ENCODE data around the gene RNF212. TPM values are rescaled to one million over a fixed set of nuclear protein-coding genes. Genes with fewer than 3 reads are reported as not detected.

Gene RNF212
- total RNA-seq, 2 experiments from 2014 or later = 3.2 to 3.5 TPM

DNA sequence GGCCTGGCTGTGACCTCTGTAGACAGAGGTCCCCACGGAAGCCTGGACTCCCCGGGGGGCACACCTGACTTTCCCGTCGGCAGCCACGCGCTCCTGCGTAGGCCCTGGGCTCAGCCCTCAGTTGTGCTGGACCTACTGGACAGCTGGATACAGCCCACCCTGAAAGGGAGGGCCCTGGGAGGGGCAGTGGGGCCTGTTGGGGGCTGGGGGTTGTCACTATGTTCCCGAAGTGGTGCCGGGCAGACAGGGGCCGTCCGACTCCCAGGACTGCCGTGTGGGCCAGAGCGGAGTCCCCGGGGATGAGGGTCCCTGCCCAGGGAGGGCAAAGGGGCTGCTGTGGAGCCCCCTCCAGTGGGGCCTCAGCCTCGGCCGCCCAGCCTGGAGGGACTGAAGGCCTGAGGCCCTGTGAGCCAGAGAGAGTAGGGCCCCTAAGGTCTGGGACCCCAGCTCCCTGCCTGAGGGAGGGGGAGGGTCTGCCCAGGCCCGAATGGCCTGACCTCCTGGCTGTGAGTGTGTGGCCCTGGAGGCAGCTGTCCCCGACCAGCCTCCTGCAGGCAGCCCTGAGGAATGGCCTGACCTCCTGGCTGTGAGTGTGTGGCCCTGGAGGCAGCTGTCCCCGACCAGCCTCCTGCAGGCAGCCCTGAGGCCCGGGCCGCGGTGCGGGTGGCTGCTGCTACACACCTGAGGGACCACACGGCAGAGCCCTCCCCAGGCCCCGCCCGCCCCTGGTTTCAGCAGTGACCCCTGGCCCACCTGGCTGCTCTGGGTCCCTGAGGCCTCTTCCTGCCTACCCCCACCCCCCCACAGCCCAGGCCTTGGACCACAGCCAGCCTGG is 76.2 kb downstream of the RNF212 start:
- H3K4me1 Mint-ChIP-seq = no peaks in the 10 kb centered on the region
- ChIA-PET CTCF (interaction anchor here (1.9 kb wide), 1 partner anchor 19 kb away, joined by 4 read pairs; no protein-coding TSS in a partner anchor), POLR2A (interaction anchor here (0.5 to 0.6 kb wide), 2 partner anchors 186 to 270 kb away, joined by 3 read pairs; no protein-coding TSS in a partner anchor)
- no peak for DNase-seq
- no peaks in the 10 kb centered on the region for H3K9me3 Mint-ChIP-seq
- no peaks in the 10 kb centered on the region for H3K36me3 Mint-ChIP-seq (ENCODE audit: low read depth)
- H3K27me3 Mint-ChIP-seq = no peaks in the 10 kb centered on the region
- H3K4me3 Mint-ChIP-seq = no peak overlapping the region
- H3K27ac Mint-ChIP-seq = no peak overlapping the region

DNA sequence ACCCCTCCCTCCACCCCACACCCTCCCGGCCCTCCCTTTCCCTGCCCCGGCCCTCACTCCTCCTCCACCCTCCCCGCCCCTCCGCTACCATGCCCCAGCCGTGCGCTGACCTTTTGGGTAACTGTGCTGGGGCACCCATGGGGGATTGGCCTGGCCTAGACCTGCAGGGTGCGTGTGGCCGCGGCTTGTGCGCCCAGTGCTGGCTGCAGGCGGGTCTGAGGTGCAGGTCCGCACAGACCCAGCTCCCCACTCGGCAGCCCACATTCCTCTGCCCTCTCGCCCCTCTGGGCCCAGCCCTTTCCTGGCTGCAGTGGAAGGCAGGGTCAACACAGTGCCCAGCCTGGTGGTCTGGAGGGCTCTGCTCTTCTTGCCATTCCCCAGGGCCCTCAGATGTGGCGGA is 77.3 kb downstream of the RNF212 start:
- Mint-ChIP-seq H3K4me1 (no peaks in the 10 kb centered on the region), H3K36me3 (ENCODE audit: low read depth) (no peaks in the 10 kb centered on the region), H3K27me3 (no peaks in the 10 kb centered on the region), H3K27ac (no peak overlapping the region), H3K4me3 (no peak overlapping the region), H3K9me3 (no peaks in the 10 kb centered on the region)
- POLR2A ChIA-PET = interaction anchor here (0.6 kb wide), 1 partner anchor 185 kb away, joined by 3 read pairs; no protein-coding TSS in a partner anchor
- no peak for DNase-seq
- CTCF ChIA-PET = no interaction called here

DNA sequence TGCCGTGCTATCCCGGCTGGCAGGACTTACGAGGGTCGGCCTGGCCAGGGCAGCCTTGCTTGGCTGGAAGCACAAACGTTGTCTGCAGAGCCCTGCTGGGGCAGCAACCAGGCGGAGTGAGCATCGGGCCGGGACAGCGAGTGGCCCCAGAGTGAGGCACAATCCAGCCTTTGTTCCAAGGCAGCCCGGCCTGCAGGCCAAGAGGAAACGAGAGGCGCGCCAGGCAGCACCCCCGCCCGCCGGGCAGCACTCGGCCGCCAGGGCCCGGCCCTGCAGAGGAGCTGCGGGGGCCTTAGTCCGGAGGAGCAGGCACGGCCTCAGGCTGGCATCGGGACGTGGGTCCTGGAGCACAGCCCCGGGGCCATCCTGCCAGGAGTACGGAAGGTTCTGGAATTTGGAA is 77.9 kb downstream of the RNF212 start:
- ChIA-PET CTCF (interaction anchor here (0.6 kb wide), 1 partner anchor 278 kb away, joined by 3 read pairs; no protein-coding TSS in a partner anchor), POLR2A (no interaction called here)
- Mint-ChIP-seq H3K36me3 (ENCODE audit: low read depth) (no peaks in the 10 kb centered on the region), H3K27ac (no peak overlapping the region), H3K4me3 (no peak overlapping the region), H3K27me3 (no peaks in the 10 kb centered on the region), H3K9me3 (no peaks in the 10 kb centered on the region), H3K4me1 (no peaks in the 10 kb centered on the region)
- DNase-seq = no peak

DNA sequence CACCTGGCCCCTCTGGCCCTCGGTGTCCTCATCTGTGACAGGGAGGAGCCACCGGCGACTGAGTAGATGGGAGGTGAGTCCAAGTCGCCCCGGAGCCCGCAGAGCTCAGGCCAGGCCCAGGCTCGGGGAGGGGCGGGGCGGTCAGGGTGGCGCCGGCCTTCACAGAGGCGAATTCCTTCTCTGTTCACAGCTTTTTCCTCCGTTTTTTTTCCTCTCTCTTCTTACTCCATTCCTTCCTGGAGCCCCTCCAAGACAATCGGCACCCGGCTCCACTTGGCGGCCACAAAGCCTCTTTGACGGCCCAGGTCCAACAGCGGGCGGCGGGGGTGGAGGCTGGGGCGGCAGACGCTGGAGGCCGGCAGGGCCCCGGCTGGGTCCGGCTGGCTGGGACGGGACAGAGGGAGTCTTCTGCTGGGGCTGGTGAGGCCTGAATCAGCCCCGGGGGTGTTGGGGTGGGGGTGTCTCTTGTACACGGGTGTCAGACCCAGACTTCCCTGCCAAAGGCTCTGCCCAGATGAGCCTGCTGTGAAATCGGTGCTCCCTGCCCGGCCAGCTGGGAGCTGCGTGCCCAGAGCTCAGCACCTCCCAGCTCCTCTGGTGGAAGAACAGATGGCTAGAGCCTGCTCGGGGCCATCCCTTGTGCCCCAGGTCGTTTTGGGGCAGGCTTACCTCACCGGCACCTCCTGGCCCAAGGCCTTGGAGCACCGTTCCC is 79.4 kb downstream of the RNF212 start:
- Mint-ChIP-seq H3K36me3 (ENCODE audit: low read depth) (no peaks in the 10 kb centered on the region), H3K4me1 (no peaks in the 10 kb centered on the region), H3K4me3 (no peak overlapping the region), H3K27ac (no peak overlapping the region), H3K9me3 (no peaks in the 10 kb centered on the region), H3K27me3 (no peaks in the 10 kb centered on the region)
- no peak for DNase-seq
- POLR2A ChIA-PET = no interaction called here
- CTCF ChIA-PET = no interaction called here

DNA sequence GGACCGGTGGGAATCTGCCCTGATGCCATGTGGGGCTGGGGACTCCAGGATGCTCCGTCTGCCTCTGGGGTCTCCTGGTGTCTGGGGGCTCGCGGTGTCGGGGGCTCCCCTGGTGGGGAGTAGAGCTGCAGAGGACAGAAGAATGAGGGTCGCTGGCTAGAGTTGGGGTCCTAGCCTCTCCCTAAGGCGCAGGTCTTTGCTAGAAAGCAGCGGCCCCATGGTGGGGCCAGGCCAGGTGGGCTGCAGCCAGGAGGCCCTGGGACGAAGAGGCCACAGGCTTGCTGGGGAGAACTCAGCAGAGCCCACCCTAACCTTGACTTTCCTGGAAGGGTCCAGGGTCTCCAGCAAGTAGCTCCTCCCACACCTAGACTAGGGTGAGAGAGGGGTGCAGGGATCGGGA is 80.5 kb downstream of the RNF212 start:
- no peaks in the 10 kb centered on the region for H3K27me3 Mint-ChIP-seq
- no peak overlapping the region for H3K4me3 Mint-ChIP-seq
- H3K36me3 Mint-ChIP-seq (ENCODE audit: low read depth) = no peaks in the 10 kb centered on the region
- POLR2A ChIA-PET = no interaction called here
- no peak overlapping the region for H3K27ac Mint-ChIP-seq
- no peaks in the 10 kb centered on the region for H3K9me3 Mint-ChIP-seq
- DNase-seq = no peak
- no peaks in the 10 kb centered on the region for H3K4me1 Mint-ChIP-seq
- CTCF ChIA-PET = no interaction called here

DNA sequence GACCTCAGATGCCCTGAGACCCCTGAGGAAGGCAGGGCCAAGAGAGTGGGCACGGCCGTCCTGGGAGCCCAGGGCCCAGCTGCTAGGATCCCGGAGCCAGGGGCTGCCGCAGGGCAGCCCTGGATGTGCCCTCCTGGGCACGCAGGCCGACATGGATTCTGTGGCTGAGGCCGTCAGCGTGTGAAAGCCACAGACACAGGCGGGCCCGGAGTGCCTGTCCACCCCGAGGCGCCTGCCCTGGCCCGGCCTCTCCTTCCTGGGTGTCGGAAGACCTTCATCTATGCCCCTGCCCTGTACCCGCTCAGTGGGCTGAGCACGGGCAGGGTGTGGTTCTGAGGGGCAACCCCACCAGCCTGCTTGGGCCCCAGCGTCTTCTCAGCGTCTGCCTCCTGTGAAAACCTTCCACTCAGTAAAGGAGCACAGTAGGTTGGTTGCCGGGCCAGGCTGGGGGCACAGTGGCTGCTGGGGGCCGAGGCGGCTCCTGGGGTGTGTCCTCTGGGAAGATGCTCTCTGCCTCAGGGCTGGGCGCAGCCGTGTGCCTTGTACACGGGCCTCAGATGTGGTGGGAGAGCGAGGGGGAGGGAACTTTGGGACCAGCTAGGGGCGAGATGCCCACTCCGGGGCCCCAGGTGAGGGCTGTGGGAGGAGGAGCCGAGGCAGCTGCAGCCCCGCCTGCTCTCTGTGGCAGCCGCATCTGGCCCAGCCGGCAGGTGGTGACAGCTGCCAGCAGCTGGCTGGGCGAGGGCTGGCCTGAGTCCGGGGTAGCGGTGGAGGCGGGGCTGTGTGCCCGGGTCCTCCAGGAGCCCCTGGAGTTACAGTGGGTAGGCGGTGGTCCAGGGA is 81.2 kb downstream of the RNF212 start:
- H3K4me3 Mint-ChIP-seq = no peak overlapping the region
- no peaks in the 10 kb centered on the region for H3K9me3 Mint-ChIP-seq

DNA sequence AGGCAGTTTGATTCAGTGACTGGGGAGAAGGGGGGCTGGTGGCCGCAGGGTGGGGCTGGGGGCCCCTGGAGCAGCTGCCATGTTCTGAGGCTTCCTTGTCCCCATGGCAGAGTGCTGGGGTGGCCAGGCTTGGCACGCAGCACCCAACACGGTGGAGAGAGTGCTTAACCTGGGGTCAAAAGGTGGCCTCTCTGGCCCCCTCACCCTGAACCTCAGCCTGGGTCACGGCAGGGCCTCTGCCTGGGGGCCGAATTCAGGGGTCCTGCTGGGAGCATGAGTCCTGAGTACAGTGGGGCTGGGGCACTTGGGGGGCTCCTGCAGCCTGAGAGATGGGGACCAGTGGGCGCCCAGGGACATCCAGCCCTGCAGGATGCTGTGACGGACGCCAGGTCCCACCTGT is 82.0 kb downstream of the RNF212 start:
- H3K27me3 Mint-ChIP-seq = no peaks in the 10 kb centered on the region
- no peaks in the 10 kb centered on the region for H3K9me3 Mint-ChIP-seq
- peaks cover under 1% of the 10 kb centered on the region for H3K4me1 Mint-ChIP-seq
- no peak overlapping the region for H3K4me3 Mint-ChIP-seq
- POLR2A ChIA-PET = no interaction called here
- no peak for DNase-seq
- no peaks in the 10 kb centered on the region for H3K36me3 Mint-ChIP-seq (ENCODE audit: low read depth)
- CTCF ChIA-PET = no interaction called here
- no peak overlapping the region for H3K27ac Mint-ChIP-seq

More for the DNA sequence above, 81.2 kb downstream of the RNF212 start:
- H3K27ac Mint-ChIP-seq = no peak overlapping the region
- no peaks in the 10 kb centered on the region for H3K36me3 Mint-ChIP-seq (ENCODE audit: low read depth)
- POLR2A ChIA-PET = no interaction called here
- no peak for DNase-seq
- no peaks in the 10 kb centered on the region for H3K27me3 Mint-ChIP-seq
- CTCF ChIA-PET = no interaction called here
- no peaks in the 10 kb centered on the region for H3K4me1 Mint-ChIP-seq

DNA sequence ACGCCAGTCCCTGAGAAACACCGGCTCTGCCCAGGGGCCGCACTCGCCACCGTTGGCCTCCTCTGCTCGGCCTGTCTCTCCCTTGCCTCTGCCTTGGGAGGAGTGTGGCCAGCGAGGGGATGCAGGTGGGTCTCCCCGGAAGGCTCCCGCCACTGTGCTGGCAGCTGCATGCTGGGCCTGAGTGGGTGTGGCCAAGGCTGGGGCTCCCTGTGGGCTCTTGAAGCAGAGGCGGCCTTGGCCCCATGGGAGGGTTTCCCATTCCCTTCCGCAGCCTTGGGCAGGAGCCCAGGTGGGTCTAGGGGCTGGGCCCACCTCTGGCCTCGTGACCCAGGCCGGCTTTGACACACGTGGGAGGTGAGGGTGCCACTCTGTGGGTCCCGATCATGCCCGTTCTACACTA is 82.8 kb downstream of the RNF212 start:
- no peak overlapping the region for H3K27ac Mint-ChIP-seq
- H3K4me3 Mint-ChIP-seq = no peak overlapping the region
- DNase-seq = no peak
- H3K4me1 Mint-ChIP-seq = peaks cover 8% of the 10 kb centered on the region
- no peaks in the 10 kb centered on the region for H3K27me3 Mint-ChIP-seq
- no peaks in the 10 kb centered on the region for H3K36me3 Mint-ChIP-seq (ENCODE audit: low read depth)
- H3K9me3 Mint-ChIP-seq = no peaks in the 10 kb centered on the region
- POLR2A ChIA-PET = no interaction called here
- CTCF ChIA-PET = interaction anchor here (1.1 kb wide), 1 partner anchor 84 kb away, joined by 3 read pairs; no protein-coding TSS in a partner anchor

DNA sequence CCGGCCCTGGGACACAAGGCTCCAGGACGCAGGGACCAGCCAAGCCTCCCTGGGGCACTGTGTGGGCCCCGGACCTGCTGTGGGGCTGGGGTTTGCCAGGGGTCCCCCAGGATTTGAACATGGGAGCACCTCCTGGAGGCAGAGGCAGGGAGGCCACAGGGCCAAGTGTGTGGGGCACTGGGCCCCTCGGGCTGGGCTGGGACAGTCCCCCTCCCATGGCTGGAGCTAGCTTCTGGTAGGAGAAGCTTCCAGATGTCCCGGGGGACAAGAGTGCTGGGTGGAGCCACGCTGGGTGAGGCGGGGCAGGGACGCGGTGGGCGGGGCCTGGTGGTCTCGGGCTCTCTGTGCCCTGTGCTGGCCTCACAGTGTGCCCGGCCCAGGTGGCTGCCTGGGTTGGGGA is 83.3 kb downstream of the RNF212 start:
- POLR2A ChIA-PET = no interaction called here

DNA sequence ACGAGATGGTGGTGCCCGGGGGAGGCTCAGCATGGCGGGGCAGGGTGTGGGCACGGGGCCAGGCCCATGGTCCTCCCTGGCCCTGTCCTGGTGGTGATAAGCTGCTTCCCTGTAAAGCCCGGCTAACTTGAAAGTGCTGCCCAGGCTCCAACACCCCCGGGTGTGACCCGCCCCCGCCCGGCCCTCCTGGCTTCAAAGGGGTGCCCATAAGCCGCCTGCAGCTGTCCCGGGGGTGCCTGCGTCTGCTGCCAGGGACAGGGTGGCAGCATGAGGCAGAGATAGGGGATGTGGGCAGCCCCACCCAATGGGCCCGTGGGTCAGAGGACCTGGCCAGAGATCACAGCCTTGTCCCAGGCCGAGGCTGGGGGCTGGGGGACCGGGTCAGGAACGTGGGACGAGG is 83.8 kb downstream of the RNF212 start:
- Mint-ChIP-seq H3K4me1 (peaks cover 8% of the 10 kb centered on the region), H3K9me3 (no peaks in the 10 kb centered on the region)
- POLR2A ChIA-PET = no interaction called here

More for the DNA sequence above, 83.3 kb downstream of the RNF212 start:
- H3K27me3 Mint-ChIP-seq = no peaks in the 10 kb centered on the region
- no peaks in the 10 kb centered on the region for H3K9me3 Mint-ChIP-seq
- peaks cover 8% of the 10 kb centered on the region for H3K4me1 Mint-ChIP-seq
- peaks cover 3% of the 10 kb centered on the region for H3K36me3 Mint-ChIP-seq (ENCODE audit: low read depth)
- H3K4me3 Mint-ChIP-seq = no peak overlapping the region
- DNase-seq = no peak
- H3K27ac Mint-ChIP-seq = no peak overlapping the region
- CTCF ChIA-PET = interaction anchor here (1.1 kb wide), 1 partner anchor 85 kb away, joined by 3 read pairs; no protein-coding TSS in a partner anchor

DNA sequence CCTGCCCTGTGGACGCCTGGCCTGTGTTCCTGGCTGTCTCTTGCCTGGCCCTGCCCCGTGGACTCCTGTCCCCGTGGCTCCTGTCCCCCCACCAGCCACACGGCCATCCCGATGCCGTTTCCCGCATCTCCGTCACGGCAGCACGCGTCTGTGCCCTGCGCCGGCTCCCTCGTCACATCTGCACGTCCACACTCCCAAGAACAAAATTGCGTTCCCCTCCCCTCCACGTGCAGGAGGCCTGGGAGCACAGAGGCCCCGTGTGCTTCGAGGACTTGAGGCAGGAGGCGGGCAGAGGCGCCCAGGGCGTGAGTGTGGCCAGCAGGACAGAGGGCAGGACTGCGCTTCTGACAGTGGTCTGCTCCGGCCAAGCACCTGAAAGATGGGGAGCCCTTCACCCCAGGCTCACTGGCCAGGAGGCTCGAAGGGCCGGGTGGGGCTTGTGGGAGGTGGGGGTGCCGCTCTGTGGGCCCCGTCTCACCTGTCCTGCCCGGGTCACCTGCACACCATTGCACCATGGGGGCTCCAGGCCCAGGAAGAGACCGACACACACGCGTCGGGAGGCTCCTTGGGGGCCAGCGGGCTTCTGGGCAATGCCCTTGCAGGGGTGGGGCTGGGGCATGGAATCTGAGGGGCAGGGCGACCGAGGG is 84.7 kb downstream of the RNF212 start:
- DNase-seq = no peak
- Mint-ChIP-seq H3K4me3 (no peak overlapping the region), H3K27me3 (no peaks in the 10 kb centered on the region), H3K9me3 (no peaks in the 10 kb centered on the region), H3K4me1 (peaks cover 8% of the 10 kb centered on the region), H3K36me3 (ENCODE audit: low read depth) (peaks cover 3% of the 10 kb centered on the region), H3K27ac (no peak overlapping the region)
- ChIA-PET POLR2A (no interaction called here), CTCF (no interaction called here)

More for the DNA sequence above, 83.8 kb downstream of the RNF212 start:
- H3K4me3 Mint-ChIP-seq = no peak overlapping the region
- H3K27me3 Mint-ChIP-seq = no peaks in the 10 kb centered on the region
- CTCF ChIA-PET = no interaction called here
- peaks cover 3% of the 10 kb centered on the region for H3K36me3 Mint-ChIP-seq (ENCODE audit: low read depth)
- DNase-seq = no peak
- H3K27ac Mint-ChIP-seq = no peak overlapping the region

DNA sequence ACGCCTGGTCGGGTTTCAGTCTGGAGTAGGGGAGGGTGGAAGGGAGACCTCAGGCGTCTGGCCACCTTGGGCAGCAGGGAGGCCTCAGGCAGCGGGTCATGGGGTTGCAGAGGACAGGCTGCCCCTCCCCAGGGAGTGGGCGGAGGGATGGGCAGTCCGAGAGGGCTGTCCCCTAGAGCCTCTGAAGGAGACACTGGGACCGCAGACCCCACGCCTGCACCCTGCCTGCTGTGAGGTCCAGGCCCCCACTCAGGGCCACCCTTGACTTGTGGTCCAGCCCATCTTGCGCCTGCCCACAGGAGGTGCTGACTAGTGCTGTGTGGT is 85.5 kb downstream of the RNF212 start:
- Mint-ChIP-seq H3K9me3 (no peaks in the 10 kb centered on the region), H3K4me1 (peaks cover 8% of the 10 kb centered on the region), H3K27ac (no peak overlapping the region), H3K4me3 (no peak overlapping the region), H3K27me3 (no peaks in the 10 kb centered on the region), H3K36me3 (ENCODE audit: low read depth) (peaks cover 3% of the 10 kb centered on the region)
- ChIA-PET POLR2A (no interaction called here), CTCF (no interaction called here)
- no peak for DNase-seq

Measured in activated CD4-positive, alpha-beta T cell treated with anti-CD3 and anti-CD28 coated beads, Interleukin-2, amount 10 ng/mL, durations not matched to agents 7 days and 5 days (primary cell).